ENCODE measurements around the gene LRFN3.

The LRFN3 gene

GRCh38 chr19:35940839-35941238, 4.7 kb downstream of the LRFN3 start:
- no peak overlapping the region for H3K4me3 ChIP-seq (ENCODE audit: low read depth, low read length)
- no peak for TF ChIP-seq CTCF (IDR thresholded peaks at IDR 0.05; ENCODE audit: low read depth, low read length)

GRCh38 chr19:35942235-35942634, 6.1 kb downstream of the LRFN3 start:
- TF ChIP-seq CTCF (IDR thresholded peaks at IDR 0.05; ENCODE audit: low read depth, low read length) = no peak
- no peak overlapping the region for H3K4me3 ChIP-seq (ENCODE audit: low read depth, low read length)

GRCh38 chr19:35943321-35944301, 7.4 kb downstream of the LRFN3 start:
- TF ChIP-seq CTCF (IDR thresholded peaks at IDR 0.05; ENCODE audit: low read depth, low read length) = no peak

DNA sequence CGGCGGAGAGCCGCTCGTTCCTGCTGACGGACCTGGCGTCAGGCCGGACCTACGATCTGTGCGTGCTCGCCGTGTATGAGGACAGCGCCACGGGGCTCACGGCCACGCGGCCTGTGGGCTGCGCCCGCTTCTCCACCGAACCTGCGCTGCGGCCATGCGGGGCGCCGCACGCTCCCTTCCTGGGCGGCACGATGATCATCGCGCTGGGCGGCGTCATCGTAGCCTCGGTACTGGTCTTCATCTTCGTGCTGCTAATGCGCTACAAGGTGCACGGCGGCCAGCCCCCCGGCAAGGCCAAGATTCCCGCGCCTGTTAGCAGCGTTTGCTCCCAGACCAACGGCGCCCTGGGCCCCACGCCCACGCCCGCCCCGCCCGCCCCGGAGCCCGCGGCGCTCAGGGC, 8.4 kb downstream of the LRFN3 start:
- no peak overlapping the region for H3K4me3 ChIP-seq (ENCODE audit: low read depth, low read length)
- TF ChIP-seq CTCF (IDR thresholded peaks at IDR 0.05; ENCODE audit: low read depth, low read length) = no peak

More at GRCh38 chr19:35943321-35944301, 7.4 kb downstream of the LRFN3 start:
- no peak overlapping the region for H3K4me3 ChIP-seq (ENCODE audit: low read depth, low read length)

DNA sequence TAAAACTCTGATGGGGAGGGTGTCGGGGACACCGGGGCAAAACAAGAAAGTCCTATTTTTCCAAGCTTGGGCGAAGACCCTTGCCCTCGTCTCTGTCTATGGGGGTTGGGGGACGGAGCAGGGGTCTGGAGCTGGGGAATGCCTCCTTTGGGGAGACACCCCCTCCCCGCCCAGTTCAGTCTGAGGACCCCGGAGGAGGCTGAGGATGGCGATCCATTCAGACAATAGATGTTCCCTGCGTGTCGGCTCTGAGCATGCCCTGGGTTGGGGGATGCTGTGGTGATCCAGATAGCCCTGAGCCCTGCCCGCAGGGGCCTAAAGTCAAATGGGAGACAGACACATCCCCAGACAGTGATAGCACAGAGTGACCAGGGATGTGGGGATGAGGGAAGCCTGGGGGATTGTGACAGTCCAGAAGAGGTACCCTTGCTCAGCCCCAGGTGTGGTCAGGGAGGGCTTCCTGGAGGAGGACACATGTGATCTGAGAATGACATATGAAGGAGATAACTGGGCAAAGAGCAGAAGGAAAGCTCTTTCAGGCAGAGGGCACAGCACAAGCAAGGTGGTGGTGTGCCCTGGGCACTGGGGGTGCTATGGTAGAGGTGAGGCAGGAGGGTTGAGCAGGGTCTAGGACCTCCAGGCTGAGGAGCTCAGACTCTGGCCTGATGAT, 9.1 kb downstream of the LRFN3 start:
- no peak overlapping the region for H3K4me3 ChIP-seq (ENCODE audit: low read depth, low read length)
- no peak for TF ChIP-seq CTCF (IDR thresholded peaks at IDR 0.05; ENCODE audit: low read depth, low read length)

- no peak overlapping the region for H3K4me3 ChIP-seq (ENCODE audit: low read depth, low read length)
- TF ChIP-seq CTCF (IDR thresholded peaks at IDR 0.05; ENCODE audit: low read depth, low read length) = no peak
These were observed 10.0 kb downstream of the LRFN3 start for GRCh38 chr19:35946203-35946602.

DNA sequence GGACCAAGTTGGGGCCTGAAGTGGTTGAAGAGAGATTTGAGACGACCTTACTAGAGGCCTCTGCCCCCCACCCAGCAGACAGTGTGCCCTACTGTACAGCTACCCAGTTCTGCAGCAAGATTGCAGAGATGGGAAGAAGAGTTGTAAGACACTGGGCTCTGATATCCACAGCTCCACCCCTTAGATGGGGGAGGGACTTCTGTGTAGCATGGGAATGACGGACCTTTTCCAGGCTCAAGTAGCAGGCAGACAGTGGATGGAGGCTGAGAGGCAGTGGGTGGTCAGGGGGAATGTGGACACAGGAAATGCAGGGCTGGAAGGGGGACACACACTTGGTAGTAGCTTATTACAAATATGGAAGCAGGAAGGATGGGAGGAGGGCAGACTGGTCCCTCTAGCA, 13.0 kb downstream of the LRFN3 start:
- TF ChIP-seq CTCF (IDR thresholded peaks at IDR 0.05; ENCODE audit: low read depth, low read length) = no peak
- H3K4me3 ChIP-seq (ENCODE audit: low read depth, low read length) = no peak overlapping the region
